H1 (cell line): ENCODE measurements around the gene PRRX1. TPM values are rescaled to one million over a fixed set of nuclear protein-coding genes. Genes with fewer than 3 reads are reported as not detected.

Source experiments
- CTCF ChIA-PET: fragments of 300-600 bp; sonication (Branson Sonifier 250); formaldehyde crosslinking; loops from one replicate; lab custom pipeline; 2021; ENCODE audit not compliant: partially characterized antibody; lab: Charles Lee
- POLR2A ChIA-PET: fragments of 300-600 bp; sonication (Branson Sonifier 250); formaldehyde crosslinking; loops from one replicate; lab custom pipeline; 2021; ENCODE audit warnings: inconsistent platforms; ENCODE audit not compliant: partially characterized antibody; lab: Charles Lee
- DNase-seq, 2 experiments: peaks; one replicate each; pipeline versions ENCODE4 v3.0.0 to v3.0.0-alpha.2; 2010 to 2022; ENCODE audit warnings: low spot score in 2 of 2, low read depth in 1 of 2, mixed read lengths in 1 of 2
- FAIRE-seq: peaks from 2 replicates; lab custom pipeline; 2011; peaks lifted over from hg19 to GRCh38; lab: Jason Lieb, UNC
- H2AFZ ChIP-seq: 2 replicates; pipeline ENCODE4 v1.8.1; 2012; ENCODE audit warnings: low read length, inconsistent platforms
- H2AK5ac ChIP-seq: 2 replicates; pipeline ENCODE4 v1.6.1; 2013; ENCODE audit warnings: low read depth, low read length
- H2BK120ac ChIP-seq: replicated peaks from 2 replicates; pipeline ENCODE3; 2013; ENCODE audit warnings: low read depth, low read length, inconsistent platforms
- H2BK12ac ChIP-seq: 2 replicates; pipeline ENCODE4 v1.6.1; 2013; ENCODE audit warnings: low read depth, low read length
- H2BK15ac ChIP-seq: 2 replicates; pipeline ENCODE4 v1.6.1; 2013; ENCODE audit warnings: low read length
- H2BK20ac ChIP-seq: 2 replicates; pipeline ENCODE4 v1.6.1; 2013; ENCODE audit warnings: low read length
- H2BK5ac ChIP-seq: 2 replicates; pipeline ENCODE4 v1.6.1; 2013; ENCODE audit warnings: low read depth, low read length
- H3K14ac ChIP-seq: 2 replicates; pipeline ENCODE4 v1.6.1; 2013; ENCODE audit warnings: inconsistent platforms; ENCODE audit not compliant: insufficient read length
- H3K18ac ChIP-seq: 2 replicates; pipeline ENCODE4 v1.6.1; 2013; ENCODE audit warnings: low read length; ENCODE audit errors: extremely low read depth
- H3K23ac ChIP-seq: 2 replicates; pipeline ENCODE4 v1.6.1; 2013; ENCODE audit warnings: inconsistent platforms; ENCODE audit not compliant: insufficient read length
- H3K23me2 ChIP-seq: 2 replicates; pipeline ENCODE4 v1.6.1; 2013; ENCODE audit warnings: low read depth, low read length
- H3K27ac ChIP-seq: 2 replicates; pipeline ENCODE4 v1.6.1; 2011; ENCODE audit warnings: low read depth, low read length, inconsistent platforms
- H3K27me3 ChIP-seq, 4 experiments: replicated peaks in 1 of 4; 1 replicate in 1 of 4; 2 replicates in 3 of 4; pipeline versions ENCODE4 v1.6.1 to v1.8.1; 2011 to 2013; ENCODE audit warnings: low read length in 3 of 4, mild to moderate bottlenecking in 3 of 4, inconsistent platforms in 2 of 4, mixed read lengths in 2 of 4, moderate library complexity in 1 of 4; ENCODE audit not compliant: control insufficient read depth in 3 of 4, insufficient read depth in 3 of 4; ENCODE audit errors: extremely low read depth in 1 of 4
- H3K36me3 ChIP-seq, 4 experiments: 2 replicates each; pipeline versions ENCODE4 v1.6.1 to v1.8.1; 2011 to 2013; ENCODE audit warnings: mild to moderate bottlenecking in 4 of 4, low read length in 3 of 4, moderate library complexity in 2 of 4, control low read depth in 1 of 4, inconsistent platforms in 1 of 4; ENCODE audit not compliant: insufficient read depth in 4 of 4, control insufficient read depth in 2 of 4
- H3K4ac ChIP-seq: replicated peaks from 2 replicates; pipeline ENCODE3; 2013; ENCODE audit warnings: low read length, low read depth, mixed read lengths, inconsistent platforms; ENCODE audit not compliant: insufficient read length
- H3K4me1 ChIP-seq, 4 experiments: replicated peaks in 1 of 4; 1 replicate in 1 of 4; 2 replicates in 3 of 4; pipeline versions ENCODE4 v1.6.1 to v1.8.1; 2011 to 2013; ENCODE audit warnings: low read length in 3 of 4, inconsistent platforms in 2 of 4, mixed read lengths in 1 of 4; ENCODE audit not compliant: insufficient read depth in 4 of 4, control insufficient read depth in 3 of 4
- H3K4me2 ChIP-seq, 2 experiments: 2 replicates each; pipeline versions ENCODE4 v1.6.1 to v1.8.1; 2011 to 2013; ENCODE audit warnings: low read depth in 2 of 2, low read length in 2 of 2, control low read depth in 1 of 2, inconsistent platforms in 1 of 2, mild to moderate bottlenecking in 1 of 2; ENCODE audit not compliant: insufficient read depth in 1 of 2
- H3K4me3 ChIP-seq, 4 experiments: fragments of 200-600, 300-600 bp in 1 of 4; sonication (generic), shearing (Covaris generic), sonication (Bioruptor Twin) in 1 of 4; 2 replicates each; pipeline versions ENCODE4 v1.5.1 to v1.8.1; 2011 to 2016; ENCODE audit warnings: low read length in 4 of 4, low read depth in 3 of 4, control low read depth in 2 of 4, inconsistent platforms in 2 of 4, mild to moderate bottlenecking in 2 of 4, mixed read lengths in 1 of 4, moderate library complexity in 1 of 4; ENCODE audit not compliant: insufficient read depth in 2 of 4; ENCODE audit errors: extremely low read depth in 1 of 4
- H3K56ac ChIP-seq: replicated peaks from 2 replicates; pipeline ENCODE3; 2013; ENCODE audit warnings: low read depth, mild to moderate bottlenecking, mixed read lengths, low read length, inconsistent platforms; ENCODE audit not compliant: insufficient read length
- H3K79me1 ChIP-seq: 2 replicates; pipeline ENCODE4 v1.6.1; 2013; ENCODE audit warnings: low read depth, low read length, control low read depth
- H3K79me2 ChIP-seq, 2 experiments: 2 replicates each; pipeline versions ENCODE4 v1.6.1 to v1.8.1; 2012 to 2013; ENCODE audit warnings: low read length in 2 of 2, mild to moderate bottlenecking in 2 of 2, inconsistent platforms in 1 of 2; ENCODE audit not compliant: insufficient read depth in 2 of 2, control insufficient read depth in 1 of 2
- H3K9ac ChIP-seq, 4 experiments: replicated peaks in 1 of 4; 1 replicate in 1 of 4; 2 replicates in 3 of 4; pipeline versions ENCODE4 v1.6.1 to v1.8.1; 2011 to 2013; ENCODE audit warnings: low read depth in 3 of 4, low read length in 3 of 4, control low read depth in 2 of 4, mild to moderate bottlenecking in 2 of 4, moderate library complexity in 2 of 4, inconsistent platforms in 1 of 4; ENCODE audit errors: extremely low read depth in 1 of 4
- H3K9me3 ChIP-seq, 2 experiments: 2 replicates each; pipeline versions ENCODE4 v1.6.1 to v1.8.1; 2012 to 2013; ENCODE audit warnings: mild to moderate bottlenecking in 2 of 2, moderate library complexity in 2 of 2, control low read depth in 1 of 2, inconsistent platforms in 1 of 2, low read depth in 1 of 2, low read length in 1 of 2, mixed read lengths in 1 of 2; ENCODE audit not compliant: insufficient read depth in 2 of 2
- H4K20me1 ChIP-seq, 2 experiments: replicated peaks in 1 of 2; 2 replicates each; pipeline versions ENCODE3 to v1.8.1; 2011 to 2013; ENCODE audit warnings: inconsistent platforms in 2 of 2, low read length in 2 of 2, mild to moderate bottlenecking in 1 of 2; ENCODE audit not compliant: insufficient read depth in 2 of 2, control insufficient read depth in 1 of 2
- H4K5ac ChIP-seq: 2 replicates; pipeline ENCODE4 v1.6.1; 2013; ENCODE audit warnings: low read length, low read depth, mixed read lengths, inconsistent platforms; ENCODE audit not compliant: insufficient read length
- H4K8ac ChIP-seq: 2 replicates; pipeline ENCODE4 v1.8.0; 2013; ENCODE audit warnings: mild to moderate bottlenecking, moderate library complexity, low read length, inconsistent platforms; ENCODE audit not compliant: insufficient read depth; ENCODE audit errors: extremely low read depth
- H4K91ac ChIP-seq: replicated peaks from 2 replicates; pipeline ENCODE3; 2013; ENCODE audit warnings: low read length, mixed read lengths, inconsistent platforms; ENCODE audit not compliant: insufficient read length
- ASH2L ChIP-seq: fragments of 200-600, 300-600 bp; sonication (generic); IDR thresholded peaks from one replicate; pipeline ENCODE4 v1.7.1; 2017; ENCODE audit warnings: low read length
- BACH1 ChIP-seq: IDR thresholded peaks from 2 replicates; pipeline ENCODE4 v1.6.1; 2012; ENCODE audit warnings: low read length, improper control_type of control experiment
- CHD2 ChIP-seq: IDR thresholded peaks from 2 replicates; pipeline ENCODE4 v1.6.1; 2012; ENCODE audit warnings: low read length, improper control_type of control experiment
- GABPA ChIP-seq: IDR thresholded peaks from 2 replicates; pipeline ENCODE4 v1.6.1; 2011; ENCODE audit warnings: mild to moderate bottlenecking, low read length, moderate library complexity, borderline replicate concordance; ENCODE audit not compliant: insufficient read depth
- HDAC2 ChIP-seq, 2 experiments: fragments of 300-600 bp in 1 of 2; sonication (generic) in 1 of 2; IDR thresholded peaks; 2 replicates each; pipeline ENCODE4 v1.6.1; 2011 to 2012; ENCODE audit warnings: low read depth in 2 of 2, low read length in 2 of 2, mild to moderate bottlenecking in 2 of 2, moderate library complexity in 2 of 2, borderline replicate concordance in 1 of 2, inconsistent platforms in 1 of 2
- PHF8 ChIP-seq: fragments of 200-600 bp; sonication (generic); conservative IDR thresholded peaks from 2 replicates; pipeline ENCODE4 v1.7.1; 2012; ENCODE audit warnings: low read depth, mild to moderate bottlenecking, inconsistent platforms, low read length, moderate library complexity
- POLR2A ChIP-seq, 2 experiments: IDR thresholded peaks; 1 replicate in 1 of 2; 2 replicates in 1 of 2; pipeline ENCODE4 v1.6.1; 2011; ENCODE audit warnings: low read depth in 2 of 2, low read length in 2 of 2, mild to moderate bottlenecking in 2 of 2; ENCODE audit errors: control extremely low read depth in 1 of 2
- SP1 ChIP-seq: IDR thresholded peaks from 2 replicates; pipeline ENCODE4 v1.6.1; 2011; ENCODE audit warnings: low read depth, low read length
- SRF ChIP-seq: IDR thresholded peaks from 2 replicates; pipeline ENCODE4 v1.6.1; 2011; ENCODE audit warnings: mild to moderate bottlenecking, low read depth, low read length, moderate library complexity
- SUZ12 ChIP-seq: fragments of 200-600 bp; sonication (generic); IDR thresholded peaks from 2 replicates; pipeline ENCODE4 v1.6.1; 2012; ENCODE audit warnings: mild to moderate bottlenecking, inconsistent platforms, low read length, moderate library complexity, mixed read lengths
- TAF1 ChIP-seq: IDR thresholded peaks from 2 replicates; pipeline ENCODE4 v1.6.1; 2011; ENCODE audit warnings: mild to moderate bottlenecking, low read depth, low read length
- WGBS, 2 experiments: shearing (Covaris generic) in 1 of 2; methylation state at CpG; one replicate each; pipeline versions ENCODE4 v1.1.6 to v1.1.7; 2013 to 2015; ENCODE audit warnings: low lambda C conversion rate in 2 of 2, mixed read lengths in 2 of 2, inconsistent platforms in 1 of 2, low coverage in 1 of 2, missing lambda C conversion rate in 1 of 2; ENCODE audit not compliant: insufficient replicate concordance in 2 of 2, insufficient coverage in 1 of 2, insufficient read length in 1 of 2; ENCODE audit errors: extremely low coverage in 1 of 2, missing lambda C conversion rate in 1 of 2; 5-methylcytosine and 5-hydroxymethylcytosine counted together
- polyA plus RNA-seq, 7 experiments: library from polyadenylated mRNA; depleted of rRNA in 3 of 7; stranded (reverse) in 5 of 7; unstranded in 2 of 7; fragments of >200 nt in 5 of 7; fragments of 200-250 nt in 2 of 7; gene quantifications; 1 replicate in 5 of 7; 2 replicates in 1 of 7; 4 replicates in 1 of 7; pipeline versions ENCODE4 v1.2.1 to v1.2.3, GENCODE V29; 2011 to 2013; ENCODE audit warnings: missing spikeins in 2 of 7, mixed read lengths in 2 of 7
- total RNA-seq: library from RNA; stranded (reverse); fragmentation: NEBNext Ultra II Directional; extraction: Animal tissue kit (Norgen Biotek cat#: 25700); gene quantifications from 2 replicates; pipeline ENCODE4 v1.2.1, GENCODE V29; 2021
- TF ChIP-seq, protein P1 (sequence below): IDR thresholded peaks from 2 replicates; pipeline ENCODE4 v1.6.1; 2011; ENCODE audit warnings: low read depth, mild to moderate bottlenecking, low read length; ENCODE audit not compliant: insufficient read depth

PRRX1 gene
- total and polyA plus RNA-seq, 2 of the 8 experiments (the other 6 are each of a cell fraction or from before 2014, with no cell fraction given) = not detected

DNA sequence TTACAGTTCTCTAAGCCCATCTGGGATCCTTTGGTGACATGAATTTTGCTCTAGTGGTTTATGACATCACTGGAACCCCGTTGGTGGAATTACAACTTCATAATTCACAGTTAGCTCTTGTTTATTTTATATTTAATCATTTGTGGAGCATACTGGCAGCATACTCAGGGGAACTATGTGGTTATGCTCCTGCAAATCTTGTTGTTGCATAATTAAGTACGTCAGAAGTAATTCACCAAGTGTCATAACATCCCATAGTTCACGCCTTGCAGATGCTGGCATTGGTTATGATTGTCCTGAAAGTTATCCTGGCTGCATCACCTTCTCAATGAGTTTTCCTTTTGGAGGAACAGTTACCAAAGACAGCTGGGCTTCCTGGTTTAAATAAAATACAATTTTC, 16.5 kb downstream of the PRRX1 start:
- no peaks in the 10 kb centered on the region for H3K23me2 ChIP-seq
- H3K4ac ChIP-seq = no peak overlapping the region
- no peak overlapping the region for H4K91ac ChIP-seq
- no peaks in the 10 kb centered on the region for H3K4me1 ChIP-seq
- no peak overlapping the region for H2AK5ac ChIP-seq
- H2BK20ac ChIP-seq = no peak overlapping the region
- 86% methylated on average over 3 of the region's 3 CpGs; no CpG with 5 or more reads in 1 of the 2 experiments for WGBS, 2 experiments
- no peak overlapping the region for H2BK120ac ChIP-seq
- H3K79me1 ChIP-seq = no peaks in the 10 kb centered on the region
- no peak overlapping the region for H3K18ac ChIP-seq
- no peak overlapping the region for H3K27ac ChIP-seq
- H3K4me3 ChIP-seq = no peak overlapping the region
- H2BK12ac ChIP-seq = no peak overlapping the region
- ChIA-PET POLR2A (no interaction called here), CTCF (interaction anchor here (0.6 kb wide), 1 partner anchor 118 kb away, joined by 3 read pairs; no protein-coding TSS in a partner anchor)
- no peak overlapping the region for H2AFZ ChIP-seq
- H3K79me2 ChIP-seq = no peaks in the 10 kb centered on the region
- H3K27me3 ChIP-seq = no peaks in the 10 kb centered on the region
- no peaks in the 10 kb centered on the region for H3K9me3 ChIP-seq
- H3K14ac ChIP-seq = no peak overlapping the region
- FAIRE-seq (no peak), DNase-seq (no peak)
- no peaks in the 10 kb centered on the region for H4K20me1 ChIP-seq
- H3K36me3 ChIP-seq = no peaks in the 10 kb centered on the region
- H3K9ac ChIP-seq = no peak overlapping the region
- no peak overlapping the region for H3K23ac ChIP-seq
- H2BK5ac ChIP-seq = no peak overlapping the region
- H2BK15ac ChIP-seq = no peak overlapping the region
- no peak overlapping the region for H3K56ac ChIP-seq
- no peak overlapping the region for H3K4me2 ChIP-seq
- no peak overlapping the region for H4K5ac ChIP-seq
- H4K8ac ChIP-seq = no peak overlapping the region
- no peak for TF ChIP-seq HDAC2 (IDR thresholded peaks at IDR 0.05; ENCODE audit: borderline replicate concordance in 1 of 2, low read depth in 2 of 2, low read length in 2 of 2)
- no peak for TF ChIP-seq SUZ12
- TF ChIP-seq PHF8 = no peak
- TF ChIP-seq CHD2 = no peak
- TF ChIP-seq POLR2A (IDR thresholded peaks at IDR 0.05; ENCODE audit: control extremely low read depth in 1 of 2, low read depth in 2 of 2, low read length in 2 of 2) = no peak
- TF ChIP-seq ASH2L = no peak
- TF ChIP-seq, protein P1, sequence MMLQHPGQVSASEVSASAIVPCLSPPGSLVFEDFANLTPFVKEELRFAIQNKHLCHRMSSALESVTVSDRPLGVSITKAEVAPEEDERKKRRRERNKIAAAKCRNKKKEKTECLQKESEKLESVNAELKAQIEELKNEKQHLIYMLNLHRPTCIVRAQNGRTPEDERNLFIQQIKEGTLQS = no peak
- no peak for TF ChIP-seq SP1
- no peak for TF ChIP-seq SRF
- no peak for TF ChIP-seq GABPA
- TF ChIP-seq BACH1 = no peak
- TF ChIP-seq TAF1 = no peak
